Measurements from ENCODE around the gene ABCD3. TPM values are rescaled to one million over a fixed set of nuclear protein-coding genes. Genes with fewer than 3 reads are reported as not detected.

Gene ABCD3
- polyA plus RNA-seq, 3 donors: 7.8 to 24.9 (median 21.0) TPM

GRCh38 chr1:94411237-94411636, 7.0 kb upstream of the ABCD3 start:
- H3K4me3 Mint-ChIP-seq: no peak overlapping the region
- intact Hi-C loops (cut with micrococcal nuclease): no loop called here
- peaks cover 20% of the 10 kb centered on the region for H3K4me1 Mint-ChIP-seq
- Histone ChIP-seq H3K4me2 (replicated peaks; ENCODE audit: extremely low read depth, low read length, poor library complexity, severe bottlenecking) (no peak overlapping the region), H4K20me1 (ENCODE audit: insufficient read depth, low read length) (no peaks in the 10 kb centered on the region), H3K36me3 (replicated peaks in 1 of 2; ENCODE audit: control insufficient read depth in 1 of 2, insufficient read depth in 2 of 2, low read length in 2 of 2) (no peaks in the 10 kb centered on the region), H3K27ac (ENCODE audit: low read depth in 1 of 2, low read length in 2 of 2) (peak overlapping the region in 1 of 2 donors; percentile 44), H3K9ac (ENCODE audit: insufficient read depth, low read length, poor library complexity, severe bottlenecking) (no peak overlapping the region), H2AFZ (ENCODE audit: insufficient read depth, low read depth, low read length, poor library complexity, severe bottlenecking) (no peak overlapping the region), H3K79me2 (ENCODE audit: insufficient read depth, low read length) (no peaks in the 10 kb centered on the region), H3K27me3 (ENCODE audit: control insufficient read depth in 2 of 2, insufficient read depth in 2 of 2, low read length in 2 of 2) (no peaks in the 10 kb centered on the region), H3K4me1 (ENCODE audit: control insufficient read depth in 1 of 2, insufficient read depth in 2 of 2, low read length in 2 of 2) (peaks cover 22 to 24% of the 10 kb centered on the region in 2 donors), H3K4me3 (replicated peaks in 1 of 3; ENCODE audit: low read depth in 2 of 3, low read length in 3 of 3) (no peak overlapping the region), H3K9me3 (replicated peaks in 1 of 2; ENCODE audit: control insufficient read depth in 1 of 2, insufficient read depth in 1 of 2, low read length in 2 of 2) (no peaks in the 10 kb centered on the region)
- no peaks in the 10 kb centered on the region for H3K9me3 Mint-ChIP-seq
- H3K36me3 Mint-ChIP-seq: no peaks in the 10 kb centered on the region
- TF ChIP-seq CTCF (IDR thresholded peaks at IDR 0.05): no peak
- WGBS (ENCODE audit: insufficient coverage): no CpG with 5 or more reads among the region's 1 CpG
- H3K27ac Mint-ChIP-seq: peak overlapping the region in 5 of 7 donors; percentile 18 to 88 (median 82)
- peak; percentile 61 to 87 (median 77) for DNase-seq
- H3K27me3 Mint-ChIP-seq (ENCODE audit: low read depth in 3 of 3): peaks cover 0 to 4% (median 2%) of the 10 kb centered on the region in 3 donors

GRCh38 chr1:94413311-94413710, 4.9 kb upstream of the ABCD3 start:
- H2AFZ ChIP-seq (ENCODE audit: insufficient read depth, low read depth, low read length, poor library complexity, severe bottlenecking): no peak overlapping the region
- no peaks in the 10 kb centered on the region for H3K27me3 ChIP-seq (ENCODE audit: control insufficient read depth in 2 of 2, insufficient read depth in 2 of 2, low read length in 2 of 2)
- intact Hi-C loops (cut with micrococcal nuclease): no loop called here
- H3K9me3 Mint-ChIP-seq: no peaks in the 10 kb centered on the region
- H3K4me1 Mint-ChIP-seq: peaks cover 20% of the 10 kb centered on the region
- H3K36me3 Mint-ChIP-seq: no peaks in the 10 kb centered on the region
- no peak for TF ChIP-seq CTCF (IDR thresholded peaks at IDR 0.05)
- no peak overlapping the region for H3K4me2 ChIP-seq (replicated peaks; ENCODE audit: extremely low read depth, low read length, poor library complexity, severe bottlenecking)
- WGBS (ENCODE audit: insufficient coverage): no CpG with 5 or more reads among the region's 2 CpGs
- H3K9me3 ChIP-seq (replicated peaks in 1 of 2; ENCODE audit: control insufficient read depth in 1 of 2, insufficient read depth in 1 of 2, low read length in 2 of 2): no peaks in the 10 kb centered on the region
- no peaks in the 10 kb centered on the region for H4K20me1 ChIP-seq (ENCODE audit: insufficient read depth, low read length)
- DNase-seq: peak in 2 of 3 donors; percentile 11 to 16
- no peak overlapping the region for H3K9ac ChIP-seq (ENCODE audit: insufficient read depth, low read length, poor library complexity, severe bottlenecking)
- H3K36me3 ChIP-seq (replicated peaks in 1 of 2; ENCODE audit: control insufficient read depth in 1 of 2, insufficient read depth in 2 of 2, low read length in 2 of 2): no peaks in the 10 kb centered on the region
- H3K27ac Mint-ChIP-seq: no peak overlapping the region
- peaks cover 0 to 4% (median 2%) of the 10 kb centered on the region in 3 donors for H3K27me3 Mint-ChIP-seq (ENCODE audit: low read depth in 3 of 3)
- no peak overlapping the region for H3K27ac ChIP-seq (ENCODE audit: low read depth in 1 of 2, low read length in 2 of 2)
- no peaks in the 10 kb centered on the region for H3K79me2 ChIP-seq (ENCODE audit: insufficient read depth, low read length)
- no peak overlapping the region for H3K4me3 ChIP-seq (replicated peaks in 1 of 3; ENCODE audit: low read depth in 2 of 3, low read length in 3 of 3)
- peaks cover 30 to 32% of the 10 kb centered on the region in 2 donors for H3K4me1 ChIP-seq (ENCODE audit: control insufficient read depth in 1 of 2, insufficient read depth in 2 of 2, low read length in 2 of 2)
- no peak overlapping the region for H3K4me3 Mint-ChIP-seq
